DOHH2 (cell line): ENCODE data around the gene WRAP53.
"Not testable (repeated sequence)": the region's sequence is repeated elsewhere in the genome, so short reads cannot be mapped to it uniquely, and the experiment has no call there.

Source experiments
- H3F3A ChIP-seq: fragments of 200-600 bp; sonication (generic), shearing (Covaris generic); 2 replicates; pipeline ENCODE4 v1.6.0; 2016; ENCODE audit warnings: antibody characterized with exemption, mild to moderate bottlenecking; ENCODE audit not compliant: control insufficient read depth, insufficient read depth
- H3K27ac ChIP-seq: fragments of 200-600 bp; sonication (generic); 2 replicates; pipeline ENCODE4 v1.5.1; 2014; ENCODE audit warnings: low read depth, mild to moderate bottlenecking, low read length, moderate library complexity
- H3K27me3 ChIP-seq: fragments of 200-600 bp; sonication (generic); 2 replicates; pipeline ENCODE4 v1.6.1; 2014; ENCODE audit warnings: mild to moderate bottlenecking, low read length, mixed read lengths; ENCODE audit not compliant: control insufficient read depth
- H3K36me3 ChIP-seq: fragments of 200-600 bp; sonication (generic); 2 replicates; pipeline ENCODE4 v1.6.1; 2014; ENCODE audit warnings: mild to moderate bottlenecking, low read length, moderate library complexity, mixed read lengths; ENCODE audit not compliant: control insufficient read depth
- H3K4me1 ChIP-seq: fragments of 200-600 bp; sonication (generic); 2 replicates; pipeline ENCODE4 v1.6.1; 2014; ENCODE audit warnings: mild to moderate bottlenecking, low read length, mixed read lengths; ENCODE audit not compliant: control insufficient read depth
- H3K4me2 ChIP-seq: fragments of 200-600 bp; sonication (generic); 2 replicates; pipeline ENCODE4 v1.6.0; 2014; ENCODE audit warnings: mild to moderate bottlenecking, low read length, moderate library complexity
- H3K4me3 ChIP-seq: fragments of 200-600 bp; sonication (generic); 2 replicates; pipeline ENCODE4 v1.5.1; 2014; ENCODE audit warnings: mild to moderate bottlenecking, low read length, mixed read lengths
- H3K79me2 ChIP-seq: fragments of 200-600 bp; sonication (generic); 2 replicates; pipeline ENCODE4 v1.6.1; 2014; ENCODE audit warnings: mild to moderate bottlenecking, low read length, mixed read lengths; ENCODE audit not compliant: control insufficient read depth
- H3K9me2 ChIP-seq: fragments of 200-600 bp; sonication (generic); replicated peaks from 2 replicates; pipeline ENCODE4 v1.6.1; 2014; ENCODE audit warnings: mild to moderate bottlenecking, low read length, mixed read lengths; ENCODE audit not compliant: control insufficient read depth
- H3K9me3 ChIP-seq: fragments of 200-600 bp; sonication (generic); 2 replicates; pipeline ENCODE4 v1.6.1; 2014; ENCODE audit warnings: antibody characterized with exemption, low read length, mixed read lengths; ENCODE audit not compliant: control insufficient read depth, insufficient read depth
- H4K20me1 ChIP-seq: fragments of 200-600 bp; sonication (generic); 2 replicates; pipeline ENCODE4 v1.6.0; 2014; ENCODE audit warnings: low read depth, mild to moderate bottlenecking, antibody characterized with exemption, low read length, moderate library complexity; ENCODE audit not compliant: control insufficient read depth, insufficient read depth
- EZH2phosphoT487 ChIP-seq: fragments of 200-600 bp; sonication (generic); IDR thresholded peaks from 2 replicates; pipeline ENCODE4 v1.6.1; 2017; ENCODE audit warnings: borderline replicate concordance, mild to moderate bottlenecking, antibody characterized with exemption, low read length, moderate library complexity, mixed read lengths
- TF ChIP-seq, protein P1 (sequence below): fragments of 200-600 bp; sonication (generic); IDR thresholded peaks from one replicate; pipeline ENCODE4 v1.5.1; 2014; ENCODE audit warnings: antibody characterized with exemption, mild to moderate bottlenecking, low read depth, low read length; ENCODE audit not compliant: poor library complexity, severe bottlenecking

The WRAP53 gene

DNA sequence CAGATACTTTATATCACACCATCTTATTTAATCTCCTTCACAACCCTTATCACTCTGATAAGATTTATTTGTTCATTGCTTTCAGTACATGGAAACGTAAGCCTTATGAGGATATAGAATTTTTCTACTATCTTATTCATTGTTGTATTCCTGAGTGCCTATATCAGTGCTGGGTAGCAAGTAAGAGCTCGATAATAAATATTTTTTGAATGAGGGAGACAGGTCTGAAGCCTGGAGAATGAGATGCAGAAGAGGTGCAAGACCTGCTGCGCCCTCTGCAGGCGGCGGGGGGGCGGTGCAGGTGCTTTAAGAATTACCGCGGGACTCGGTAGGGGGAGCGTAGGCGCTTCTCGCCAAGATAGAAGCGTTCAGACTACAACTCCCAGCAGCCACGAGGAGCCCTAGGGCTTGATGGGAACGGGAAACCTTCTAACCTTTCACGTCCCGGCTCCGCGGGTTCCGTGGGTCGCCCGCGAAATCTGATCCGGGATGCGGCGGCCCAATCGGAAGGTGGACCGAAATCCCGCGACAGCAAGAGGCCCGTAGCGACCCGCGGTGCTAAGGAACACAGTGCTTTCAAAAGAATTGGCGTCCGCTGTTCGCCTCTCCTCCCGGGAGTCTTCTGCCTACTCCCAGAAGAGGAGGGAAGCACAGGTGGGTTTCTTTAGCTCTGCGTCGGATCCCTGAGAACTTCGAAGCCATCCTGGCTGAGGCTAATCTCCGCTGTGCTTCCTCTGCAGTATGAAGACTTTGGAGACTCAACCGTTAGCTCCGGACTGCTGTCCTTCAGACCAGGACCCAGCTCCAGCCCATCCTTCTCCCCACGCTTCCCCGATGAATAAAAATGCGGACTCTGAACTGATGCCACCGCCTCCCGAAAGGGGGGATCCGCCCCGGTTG lies at the start of gene WRAP53:
Gene WRAP53 (plus strand): TSS at position 570 of the 900 bp plus-strand sequence. CDS start 172 bp downstream, at position 742.
- Histone ChIP-seq H3K79me2 (peaks cover 68% of the 10 kb centered on the region), H3K4me2 (peak within 1 kb of the TSS; percentile 82), H3K27me3 (no peaks in the 10 kb centered on the region), H3K4me1 (peaks cover 23% of the 10 kb centered on the region), H4K20me1 (peaks cover 26% of the 10 kb centered on the region), H3K36me3 (peaks cover 50% of the 10 kb centered on the region), H3K4me3 (peak within 1 kb of the TSS; percentile 96), H3K27ac (peak within 1 kb of the TSS; percentile 79), H3K9me3 (no peaks in the 10 kb centered on the region), H3F3A (peaks cover 15% of the 10 kb centered on the region), H3K9me2 (no peaks in the 10 kb centered on the region)
- no peak for TF ChIP-seq EZH2phosphoT487
- TF ChIP-seq, protein P1, sequence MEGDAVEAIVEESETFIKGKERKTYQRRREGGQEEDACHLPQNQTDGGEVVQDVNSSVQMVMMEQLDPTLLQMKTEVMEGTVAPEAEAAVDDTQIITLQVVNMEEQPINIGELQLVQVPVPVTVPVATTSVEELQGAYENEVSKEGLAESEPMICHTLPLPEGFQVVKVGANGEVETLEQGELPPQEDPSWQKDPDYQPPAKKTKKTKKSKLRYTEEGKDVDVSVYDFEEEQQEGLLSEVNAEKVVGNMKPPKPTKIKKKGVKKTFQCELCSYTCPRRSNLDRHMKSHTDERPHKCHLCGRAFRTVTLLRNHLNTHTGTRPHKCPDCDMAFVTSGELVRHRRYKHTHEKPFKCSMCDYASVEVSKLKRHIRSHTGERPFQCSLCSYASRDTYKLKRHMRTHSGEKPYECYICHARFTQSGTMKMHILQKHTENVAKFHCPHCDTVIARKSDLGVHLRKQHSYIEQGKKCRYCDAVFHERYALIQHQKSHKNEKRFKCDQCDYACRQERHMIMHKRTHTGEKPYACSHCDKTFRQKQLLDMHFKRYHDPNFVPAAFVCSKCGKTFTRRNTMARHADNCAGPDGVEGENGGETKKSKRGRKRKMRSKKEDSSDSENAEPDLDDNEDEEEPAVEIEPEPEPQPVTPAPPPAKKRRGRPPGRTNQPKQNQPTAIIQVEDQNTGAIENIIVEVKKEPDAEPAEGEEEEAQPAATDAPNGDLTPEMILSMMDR, result peak; percentile 99

DNA sequence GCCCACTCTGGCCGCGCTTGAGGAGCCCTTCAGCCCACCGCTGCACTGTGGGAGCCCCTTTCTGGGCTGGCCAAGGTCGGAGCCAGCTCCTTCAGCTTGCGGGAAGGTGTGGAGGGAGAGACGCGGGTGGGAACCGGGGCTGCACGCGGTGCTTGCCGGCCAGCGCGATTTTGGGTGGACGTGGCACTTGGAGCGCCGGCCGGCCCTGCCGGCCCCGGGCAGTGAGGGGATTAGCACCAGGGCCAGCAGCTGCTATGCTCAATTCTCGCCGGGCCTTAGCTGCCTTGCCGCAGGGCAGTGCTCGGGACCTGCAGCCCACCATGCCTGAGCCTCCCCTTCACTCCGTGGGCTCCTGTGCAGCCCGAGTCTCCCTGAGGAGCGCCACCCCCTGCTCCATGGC lies 47.5 kb upstream of the WRAP53 start:
- H3K9me2 ChIP-seq, result no peaks in the 10 kb centered on the region
- no peaks in the 10 kb centered on the region for H3K27me3 ChIP-seq
- H4K20me1 ChIP-seq, result no peaks in the 10 kb centered on the region
- TF ChIP-seq, protein P1, result no peak
- no peak for TF ChIP-seq EZH2phosphoT487
- no peak overlapping the region for H3K27ac ChIP-seq
- H3K36me3 ChIP-seq, result no peaks in the 10 kb centered on the region
- H3K9me3 ChIP-seq, result no peaks in the 10 kb centered on the region
- peaks cover 7% of the 10 kb centered on the region for H3K4me1 ChIP-seq
- no peak overlapping the region for H3K4me3 ChIP-seq
- H3K79me2 ChIP-seq, result no peaks in the 10 kb centered on the region
- H3F3A ChIP-seq, result no peaks in the 10 kb centered on the region
- H3K4me2 ChIP-seq, result no peak overlapping the region

DNA sequence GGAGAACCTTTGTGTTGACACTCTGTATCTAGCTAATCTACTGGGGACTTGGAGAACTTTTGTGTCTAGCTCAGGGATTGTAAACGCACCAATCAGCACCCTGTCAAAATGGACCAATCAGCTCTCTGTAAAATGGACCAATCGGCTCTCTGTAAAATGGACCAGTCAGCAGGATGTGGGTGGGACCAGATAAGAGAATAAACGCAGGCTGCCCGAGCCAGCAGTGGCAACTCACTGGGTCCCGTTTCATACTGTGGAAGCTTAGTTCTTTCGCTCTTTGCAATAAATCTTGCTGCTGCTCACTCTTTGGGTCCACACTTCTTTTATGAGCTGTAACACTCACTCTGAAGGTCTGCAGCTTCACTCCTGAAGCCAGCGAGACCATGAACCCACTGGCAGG lies 46.6 kb upstream of the WRAP53 start:
- not testable (repeated sequence) for H3K27ac ChIP-seq, H3K36me3 ChIP-seq, H3K79me2 ChIP-seq, H3F3A ChIP-seq, H3K4me2 ChIP-seq, H3K9me2 ChIP-seq, H3K4me1 ChIP-seq, H3K9me3 ChIP-seq, H3K27me3 ChIP-seq, H3K4me3 ChIP-seq, H4K20me1 ChIP-seq

DNA sequence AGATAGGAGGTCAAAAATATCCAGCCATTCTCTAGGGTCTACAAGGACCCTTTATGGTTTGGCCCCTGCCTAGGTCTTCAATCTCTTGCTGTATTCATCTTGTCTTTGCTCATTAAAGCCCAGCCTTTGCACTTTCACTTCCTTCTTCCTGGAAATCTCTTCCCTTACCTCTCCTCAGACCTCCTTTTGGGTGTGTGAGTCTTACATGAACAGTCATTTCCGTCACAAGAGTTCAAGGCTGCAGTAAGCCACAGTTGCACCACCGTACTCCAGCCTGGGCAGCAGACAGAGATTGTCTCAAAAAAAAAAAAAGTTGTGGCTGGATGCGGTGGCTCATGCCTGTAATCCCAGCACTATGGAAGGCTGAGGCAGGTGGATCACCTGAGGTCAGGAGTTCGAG lies 43.5 kb upstream of the WRAP53 start:
- Histone ChIP-seq H3K4me1 (peaks cover 7% of the 10 kb centered on the region), H3F3A (no peaks in the 10 kb centered on the region), H3K79me2 (no peaks in the 10 kb centered on the region), H3K36me3 (no peaks in the 10 kb centered on the region), H3K9me2 (no peaks in the 10 kb centered on the region), H3K4me2 (no peak overlapping the region), H4K20me1 (no peaks in the 10 kb centered on the region), H3K27me3 (peaks cover 6% of the 10 kb centered on the region), H3K27ac (no peak overlapping the region), H3K4me3 (no peak overlapping the region), H3K9me3 (no peaks in the 10 kb centered on the region)
- TF ChIP-seq, protein P1, result no peak
- no peak for TF ChIP-seq EZH2phosphoT487
